ENCODE results near the gene BCO1.

BCO1 gene

DNA sequence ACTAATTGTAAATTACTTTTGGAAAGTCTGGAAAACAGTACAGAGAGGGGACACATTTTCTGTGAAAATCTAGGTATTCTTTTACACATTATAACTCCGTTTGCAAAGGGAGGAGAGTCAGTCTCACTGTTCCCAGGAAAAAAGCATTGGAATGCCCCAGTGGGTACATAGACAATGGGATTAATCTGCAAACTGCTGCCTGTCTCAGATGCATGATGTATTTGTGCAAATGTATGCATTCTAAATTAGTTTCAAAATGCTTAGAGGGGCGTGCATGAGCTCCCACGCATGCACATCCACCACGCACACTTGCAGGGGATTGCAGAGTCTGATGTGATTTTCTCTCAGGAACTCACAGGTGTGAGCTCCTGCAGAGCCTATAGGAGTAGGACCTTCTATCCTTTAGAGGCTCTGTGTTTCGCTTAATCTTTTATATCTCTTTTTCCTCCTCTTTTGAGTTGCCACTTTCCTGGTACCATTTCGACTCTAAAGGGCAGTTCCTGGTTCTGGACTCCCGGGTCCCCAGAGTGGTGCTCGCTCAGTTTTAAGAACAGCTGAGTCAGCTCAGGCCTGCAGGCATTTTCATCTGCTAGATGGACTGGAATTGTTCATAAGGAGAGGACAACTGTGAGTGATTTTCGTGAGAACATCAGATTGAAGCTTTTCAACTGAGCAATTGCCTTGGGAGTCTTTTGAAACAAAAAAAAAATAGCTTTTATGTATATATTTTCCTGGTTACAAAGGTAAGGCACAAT is 1.1 kb downstream of the BCO1 start:
- Histone ChIP-seq H3K36me3 (ENCODE audit: low read depth) (no peaks in the 10 kb centered on the region), H3K4me1 (ENCODE audit: insufficient read depth, poor library complexity, severe bottlenecking) (no peaks in the 10 kb centered on the region), H3K27ac (ENCODE audit: poor library complexity, severe bottlenecking) (no peak overlapping the region), H3K27me3 (ENCODE audit: insufficient read depth, poor library complexity, severe bottlenecking) (no peaks in the 10 kb centered on the region), H3K9me3 (ENCODE audit: severe bottlenecking) (no peaks in the 10 kb centered on the region), H3K4me3 (ENCODE audit: severe bottlenecking) (no peak overlapping the region)
- DNase-seq (ENCODE audit: low spot score) (no peak), ATAC-seq (ENCODE audit: low read depth) (no peak)
- TF ChIP-seq, protein P1, sequence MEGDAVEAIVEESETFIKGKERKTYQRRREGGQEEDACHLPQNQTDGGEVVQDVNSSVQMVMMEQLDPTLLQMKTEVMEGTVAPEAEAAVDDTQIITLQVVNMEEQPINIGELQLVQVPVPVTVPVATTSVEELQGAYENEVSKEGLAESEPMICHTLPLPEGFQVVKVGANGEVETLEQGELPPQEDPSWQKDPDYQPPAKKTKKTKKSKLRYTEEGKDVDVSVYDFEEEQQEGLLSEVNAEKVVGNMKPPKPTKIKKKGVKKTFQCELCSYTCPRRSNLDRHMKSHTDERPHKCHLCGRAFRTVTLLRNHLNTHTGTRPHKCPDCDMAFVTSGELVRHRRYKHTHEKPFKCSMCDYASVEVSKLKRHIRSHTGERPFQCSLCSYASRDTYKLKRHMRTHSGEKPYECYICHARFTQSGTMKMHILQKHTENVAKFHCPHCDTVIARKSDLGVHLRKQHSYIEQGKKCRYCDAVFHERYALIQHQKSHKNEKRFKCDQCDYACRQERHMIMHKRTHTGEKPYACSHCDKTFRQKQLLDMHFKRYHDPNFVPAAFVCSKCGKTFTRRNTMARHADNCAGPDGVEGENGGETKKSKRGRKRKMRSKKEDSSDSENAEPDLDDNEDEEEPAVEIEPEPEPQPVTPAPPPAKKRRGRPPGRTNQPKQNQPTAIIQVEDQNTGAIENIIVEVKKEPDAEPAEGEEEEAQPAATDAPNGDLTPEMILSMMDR (IDR thresholded peaks at IDR 0.05; ENCODE audit: poor library complexity, severe bottlenecking): no peak

DNA sequence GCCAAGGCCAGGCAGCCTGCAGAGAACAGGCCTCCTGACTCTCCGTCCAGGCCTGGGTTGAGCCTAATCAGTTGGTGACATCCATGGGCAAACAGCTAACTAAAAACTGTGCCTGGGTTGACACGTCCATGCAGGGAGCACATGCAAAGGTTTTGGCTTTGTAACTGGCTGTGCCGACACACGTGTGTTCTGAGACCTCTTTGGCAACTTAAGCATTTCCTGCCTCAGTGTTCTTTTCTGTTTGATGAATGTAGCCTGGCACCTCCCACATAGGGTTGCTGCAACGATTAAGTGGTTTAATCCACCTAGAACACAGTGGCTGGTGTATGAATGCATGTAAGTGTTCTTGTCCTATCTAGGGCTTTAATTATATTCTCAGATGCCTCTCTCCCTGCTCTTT is 3.2 kb downstream of the BCO1 start:
- no peak for DNase-seq (ENCODE audit: low spot score)
- H3K27me3 ChIP-seq (ENCODE audit: insufficient read depth, poor library complexity, severe bottlenecking): no peaks in the 10 kb centered on the region

DNA sequence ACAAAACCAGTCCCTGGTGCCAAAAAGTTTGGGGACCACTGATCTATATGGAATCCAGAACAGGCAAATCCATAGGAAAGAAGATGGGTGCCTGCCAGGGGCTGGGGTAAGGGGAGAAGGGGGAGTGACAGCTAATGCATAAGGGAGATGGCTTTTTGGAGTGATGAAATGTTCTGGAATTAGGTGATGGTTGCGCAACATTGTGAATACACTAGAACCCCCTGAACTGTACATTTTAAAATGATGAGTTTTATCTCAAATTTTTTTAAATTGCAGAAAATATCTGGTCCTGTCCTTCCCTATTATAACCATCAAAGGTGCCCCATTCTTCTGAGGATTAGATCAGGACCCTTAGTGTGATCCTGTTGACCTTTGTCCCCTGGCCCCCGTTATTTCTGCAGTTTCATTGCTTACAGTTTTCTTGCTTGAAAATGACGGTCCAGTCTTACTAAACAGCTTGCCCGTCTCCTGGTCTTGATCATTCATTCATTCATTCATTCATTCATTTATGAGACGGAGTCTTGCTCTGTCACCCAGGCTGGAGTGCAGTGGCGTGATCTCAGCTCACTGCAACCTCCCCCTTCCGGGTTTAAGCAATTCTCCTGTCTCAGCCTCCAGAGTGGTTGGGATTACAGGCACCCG is 4.6 kb downstream of the BCO1 start:
- ATAC-seq (ENCODE audit: low read depth) (no peak), DNase-seq (ENCODE audit: low spot score) (no peak)
- Histone ChIP-seq H3K9me3 (ENCODE audit: severe bottlenecking) (no peaks in the 10 kb centered on the region), H3K36me3 (ENCODE audit: low read depth) (no peaks in the 10 kb centered on the region), H3K27me3 (ENCODE audit: insufficient read depth, poor library complexity, severe bottlenecking) (no peaks in the 10 kb centered on the region), H3K27ac (ENCODE audit: poor library complexity, severe bottlenecking) (no peak overlapping the region), H3K4me1 (ENCODE audit: insufficient read depth, poor library complexity, severe bottlenecking) (no peaks in the 10 kb centered on the region), H3K4me3 (ENCODE audit: severe bottlenecking) (no peak overlapping the region)
- TF ChIP-seq, protein P1 (IDR thresholded peaks at IDR 0.05; ENCODE audit: poor library complexity, severe bottlenecking): no peak

More for the DNA sequence above, 3.2 kb downstream of the BCO1 start:
- Histone ChIP-seq H3K36me3 (ENCODE audit: low read depth) (no peaks in the 10 kb centered on the region), H3K4me1 (ENCODE audit: insufficient read depth, poor library complexity, severe bottlenecking) (no peaks in the 10 kb centered on the region), H3K4me3 (ENCODE audit: severe bottlenecking) (no peak overlapping the region), H3K27ac (ENCODE audit: poor library complexity, severe bottlenecking) (no peak overlapping the region), H3K9me3 (ENCODE audit: severe bottlenecking) (no peaks in the 10 kb centered on the region)
- no peak for ATAC-seq (ENCODE audit: low read depth)
- TF ChIP-seq, protein P1 (IDR thresholded peaks at IDR 0.05; ENCODE audit: poor library complexity, severe bottlenecking): no peak

DNA sequence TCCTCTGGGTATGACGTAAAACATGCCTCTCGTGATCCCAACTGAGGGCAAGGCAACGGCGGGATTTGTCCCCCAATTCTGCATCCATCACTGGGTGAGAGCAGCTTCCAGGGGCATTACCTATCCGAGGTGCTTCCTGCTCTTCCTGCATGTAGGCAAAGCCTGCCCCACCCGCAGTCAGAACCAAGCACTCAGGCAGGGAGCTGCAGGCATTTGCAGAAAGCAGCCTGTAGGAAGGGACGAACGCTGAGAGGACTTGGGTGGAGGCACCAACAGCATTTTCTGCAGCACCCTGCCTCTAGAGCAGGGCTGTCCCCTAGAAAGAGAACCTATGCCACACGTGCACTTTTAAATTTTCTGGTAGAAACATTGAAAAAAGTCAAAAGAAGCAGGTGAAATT is 5.5 kb downstream of the BCO1 start:
- DNase-seq (ENCODE audit: low spot score) (no peak), ATAC-seq (ENCODE audit: low read depth) (no peak)

More for the DNA sequence above, 5.5 kb downstream of the BCO1 start:
- H3K4me1 ChIP-seq (ENCODE audit: insufficient read depth, poor library complexity, severe bottlenecking): no peaks in the 10 kb centered on the region
- H3K27ac ChIP-seq (ENCODE audit: poor library complexity, severe bottlenecking): no peak overlapping the region
- H3K27me3 ChIP-seq (ENCODE audit: insufficient read depth, poor library complexity, severe bottlenecking): no peaks in the 10 kb centered on the region
- TF ChIP-seq, protein P1 (IDR thresholded peaks at IDR 0.05; ENCODE audit: poor library complexity, severe bottlenecking): no peak
- H3K9me3 ChIP-seq (ENCODE audit: severe bottlenecking): no peaks in the 10 kb centered on the region
- no peaks in the 10 kb centered on the region for H3K36me3 ChIP-seq (ENCODE audit: low read depth)
- H3K4me3 ChIP-seq (ENCODE audit: severe bottlenecking): no peak overlapping the region

Data from RWPE2 (cell line).